HG03469 (cell line): Measurements from ENCODE around the gene M6PR.

Experiments
- ATAC-seq: cut with Tn5 transposase; IDR thresholded peaks from one replicate; pipeline ENCODE4 v1.9.1; 2021; ENCODE audit warnings: mild to moderate bottlenecking, moderate library complexity, moderate number of reproducible peaks; ENCODE audit not compliant: unreplicated experiment

M6PR gene

DNA sequence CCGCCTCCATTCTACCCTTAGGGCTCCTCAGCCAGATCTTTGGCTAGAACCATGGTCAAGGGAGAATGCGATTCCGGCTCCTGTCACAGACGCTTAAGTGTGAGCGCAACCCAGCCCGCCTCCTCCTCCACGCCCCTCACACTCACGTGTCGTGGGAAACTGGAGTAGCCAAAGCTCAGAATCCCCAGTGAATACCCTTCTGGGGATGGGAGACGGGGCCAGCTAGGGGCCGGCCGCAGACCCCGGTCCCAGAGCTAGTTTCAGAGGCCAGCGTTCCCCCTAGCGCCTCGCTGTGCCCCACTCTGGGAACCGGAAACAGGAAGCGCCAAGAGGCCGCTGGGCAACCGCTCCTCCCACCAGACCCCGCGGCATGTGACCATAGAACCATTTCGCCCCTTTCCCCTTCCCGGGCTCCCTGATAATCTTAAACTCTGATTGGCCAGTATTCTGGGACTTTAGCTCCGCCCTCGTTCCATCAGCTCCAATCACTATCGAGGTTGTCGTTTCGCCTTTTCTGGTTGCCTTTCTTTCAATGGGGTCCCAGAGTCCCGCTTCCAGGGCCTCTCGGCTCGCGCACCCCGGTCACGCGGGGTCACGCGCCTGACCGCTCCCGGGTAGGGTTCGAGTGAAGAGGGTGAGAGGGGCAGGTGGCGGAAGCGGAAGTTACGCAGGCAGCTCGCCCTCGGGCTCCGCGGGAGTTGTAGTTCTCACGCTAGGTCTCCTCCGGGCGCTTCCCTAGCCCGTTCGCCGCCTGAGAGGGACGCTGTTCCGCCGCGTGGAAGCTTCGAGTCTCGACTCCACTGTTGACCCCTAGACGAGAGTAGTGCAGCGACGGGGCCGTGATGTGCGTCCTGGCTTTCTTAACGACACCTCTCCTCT lies at the start of gene M6PR:
M6PR (minus strand) TSS at position 304 of the 879 bp plus-strand sequence. CDS start 3,241 bp downstream, outside the sequence.
- peak; percentile 63 for ATAC-seq

DNA sequence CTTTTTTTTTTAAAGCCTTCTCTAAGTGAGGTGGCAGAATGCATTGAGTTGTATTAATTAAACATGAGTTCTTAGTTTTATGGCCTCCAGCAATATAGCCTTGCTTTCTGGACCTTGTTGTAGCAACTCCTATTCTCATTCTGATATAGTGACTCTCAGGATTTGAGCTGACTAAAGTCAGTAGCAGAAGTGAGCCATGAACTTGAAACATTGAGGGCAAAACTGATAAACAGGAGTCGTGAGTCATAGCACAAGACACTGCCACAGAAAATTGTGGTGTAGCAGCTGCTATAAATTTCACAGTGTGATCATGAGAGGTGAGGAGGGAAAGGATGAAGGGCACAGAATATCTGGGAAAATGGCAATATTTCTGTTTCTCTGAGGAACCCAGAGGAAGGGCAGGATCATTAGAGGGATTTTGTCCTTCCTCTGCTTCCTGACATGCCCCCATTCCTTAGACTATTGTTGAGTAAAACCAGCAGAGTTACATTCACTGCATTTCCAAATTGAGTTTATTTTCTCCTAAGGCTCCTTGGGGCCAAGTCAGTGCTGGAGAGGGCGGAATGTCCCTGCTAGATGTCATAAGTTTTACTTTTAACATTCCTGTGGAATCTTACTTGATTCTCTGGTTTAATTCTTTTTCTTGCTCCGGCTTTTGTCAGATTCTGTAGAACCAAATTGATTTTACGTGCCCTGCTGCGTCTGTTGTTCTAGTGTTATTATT lies 47.4 kb upstream of the M6PR start:
- ATAC-seq, result peak; percentile 94

DNA sequence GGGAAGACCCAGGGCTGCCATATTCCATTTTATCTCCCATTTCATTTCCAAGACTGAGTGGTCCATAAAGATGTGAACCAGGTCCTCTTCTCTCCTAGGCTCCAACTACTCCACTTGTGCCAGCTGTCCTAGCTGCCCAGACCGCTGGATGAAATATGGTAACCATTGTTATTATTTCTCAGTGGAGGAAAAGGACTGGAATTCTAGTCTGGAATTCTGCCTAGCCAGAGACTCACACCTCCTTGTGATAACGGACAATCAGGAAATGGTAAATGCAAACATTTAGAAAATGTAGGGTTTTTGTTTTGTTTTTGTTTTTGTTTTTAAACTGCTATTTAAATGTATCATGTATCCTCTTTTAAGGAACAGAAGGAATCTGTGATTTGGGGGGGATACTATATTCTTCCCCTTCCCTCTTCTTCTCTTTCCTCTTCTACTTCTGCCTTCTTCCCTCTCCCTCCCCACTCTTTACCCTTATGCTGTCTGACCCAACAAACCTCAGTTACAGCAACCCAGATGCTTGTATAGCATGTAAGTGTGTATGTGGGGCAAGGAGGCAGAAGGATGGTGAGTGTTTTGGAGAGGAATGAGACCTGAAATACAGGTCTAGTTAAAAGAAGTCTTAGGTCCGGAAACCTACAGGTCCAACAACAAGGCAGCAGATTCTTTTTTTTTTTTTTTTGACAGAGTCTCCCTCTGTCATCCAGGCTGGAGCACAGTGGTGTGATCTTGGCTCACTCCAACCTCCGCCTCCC lies 45.8 kb upstream of the M6PR start:
- ATAC-seq, result no peak

- ATAC-seq, result no peak
Measured at GRCh38 chr12:8993827-8994226, 44.4 kb upstream of the M6PR start.

- no peak for ATAC-seq
Measured at GRCh38 chr12:8991371-8992345, 42.2 kb upstream of the M6PR start.

DNA sequence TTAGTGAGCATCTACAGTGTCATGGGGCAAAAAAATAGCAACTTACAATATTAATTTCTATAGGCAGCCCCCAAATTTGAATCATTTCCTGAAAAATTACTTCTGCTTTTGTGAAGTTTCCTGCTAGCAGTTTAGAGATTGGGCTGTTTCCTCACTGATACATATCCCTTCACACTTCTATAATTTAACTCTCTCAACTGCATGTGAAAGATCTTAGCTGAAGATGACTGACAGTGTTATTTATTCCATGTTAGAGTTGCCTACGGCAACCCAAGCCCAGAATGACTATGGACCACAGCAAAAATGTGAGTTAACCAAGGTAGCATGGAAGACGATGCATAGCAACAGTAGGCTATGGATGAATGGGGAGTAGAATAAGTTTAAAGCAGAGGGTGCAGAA lies 40.0 kb upstream of the M6PR start, which contains the start of gene KLRG1:
KLRG1 (plus strand) TSS at position 134 of the 400 bp plus-strand sequence; CDS start at position 224, 90 bp downstream.
- no peak for ATAC-seq

- no peak for ATAC-seq
Measured at GRCh38 chr12:8987685-8988084, 38.2 kb upstream of the M6PR start.

DNA sequence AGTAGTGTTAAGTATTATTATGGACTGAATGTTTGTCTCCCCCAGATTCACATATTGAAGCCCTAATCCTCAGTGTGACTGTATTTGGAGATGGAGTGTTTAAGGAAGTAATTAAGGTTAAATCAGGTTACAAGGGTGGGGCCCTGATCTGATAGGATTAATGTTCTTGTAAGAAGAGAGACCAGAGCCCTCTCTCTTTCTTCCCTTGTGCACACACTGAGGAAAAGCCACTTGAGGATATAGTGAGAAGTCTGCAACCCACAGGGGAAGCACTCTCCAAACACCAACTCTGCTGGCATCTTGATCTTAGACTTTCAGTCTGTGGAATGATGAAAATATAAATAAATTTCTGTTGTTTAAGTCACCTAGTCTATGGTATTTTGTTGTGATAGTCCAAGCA lies 37.7 kb upstream of the M6PR start:
- no peak for ATAC-seq

DNA sequence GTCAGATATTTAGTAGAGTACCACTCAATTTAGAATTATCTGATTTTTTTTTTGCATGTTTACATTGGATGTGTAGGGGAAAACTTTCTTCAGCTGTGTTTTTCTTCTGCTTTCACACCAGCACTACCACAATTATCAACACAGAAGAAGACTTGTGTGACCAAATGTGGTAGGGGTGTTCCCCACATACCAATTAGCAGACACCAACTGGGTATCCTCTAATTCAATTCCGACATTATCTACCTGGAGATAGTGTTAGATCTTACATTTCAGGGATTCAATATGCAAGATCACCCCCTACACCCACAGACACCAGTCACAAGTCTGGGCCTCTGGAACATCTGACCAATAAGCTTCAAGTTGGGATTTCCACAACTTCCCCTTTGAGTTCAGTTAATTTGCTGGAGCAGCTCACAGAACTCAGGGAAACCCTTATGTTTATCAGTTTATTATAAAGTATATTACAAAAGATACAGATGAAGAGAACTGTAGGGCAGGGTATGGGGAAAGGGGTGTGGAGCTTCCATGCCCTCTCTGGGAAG lies 35.8 kb upstream of the M6PR start:
- ATAC-seq, result no peak

DNA sequence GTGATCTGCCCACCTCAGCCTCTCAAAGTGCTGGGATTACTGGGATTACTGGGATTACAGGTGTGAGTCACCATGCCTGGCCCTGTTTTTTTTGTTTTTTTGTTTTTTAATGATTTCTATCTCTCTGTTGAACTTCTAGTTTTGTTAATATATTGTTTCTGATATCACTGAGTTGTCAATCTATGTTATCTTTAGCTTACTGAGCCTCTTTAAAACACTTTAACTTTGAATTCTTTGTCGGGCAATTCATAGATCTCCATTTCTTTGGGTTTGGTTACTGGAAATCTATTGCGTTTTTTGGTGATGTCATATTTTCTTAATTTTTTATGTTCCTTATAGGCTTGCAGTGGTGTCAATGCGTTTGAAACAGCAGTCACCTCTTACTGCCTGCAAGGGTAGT lies 30.7 kb upstream of the M6PR start:
- ATAC-seq, result no peak

GRCh38 chr12:8970432-8970831 lies 21.0 kb upstream of the M6PR start:
- ATAC-seq, result no peak

DNA sequence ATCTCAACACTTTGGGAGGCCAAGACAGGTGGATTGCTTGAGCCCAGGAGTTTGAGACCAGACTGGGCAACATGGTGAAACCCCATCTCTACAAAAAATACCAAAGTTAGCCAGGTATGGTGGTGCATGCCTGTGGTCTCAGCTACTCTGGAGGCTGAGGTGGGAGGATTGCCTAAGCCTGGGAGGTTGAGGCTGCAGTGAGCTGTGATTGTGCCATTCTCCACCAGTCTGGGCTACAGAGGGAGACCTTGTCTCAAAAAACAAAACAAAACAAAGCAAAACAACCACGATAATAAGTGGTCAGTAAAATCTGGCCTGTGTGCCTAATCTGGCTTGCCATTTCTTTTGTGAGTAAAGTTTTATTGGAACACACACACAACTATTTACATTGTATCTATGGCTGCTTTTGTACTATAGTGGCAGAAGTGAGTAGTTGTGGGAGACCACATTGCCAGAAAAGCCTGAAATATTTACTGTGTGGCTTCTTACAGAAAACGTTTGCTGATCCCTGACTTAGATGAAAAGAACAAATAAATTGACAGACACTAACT lies 20.5 kb upstream of the M6PR start:
- ATAC-seq, result no peak

- no peak for ATAC-seq
Measured at GRCh38 chr12:8968761-8969160, 19.3 kb upstream of the M6PR start.

DNA sequence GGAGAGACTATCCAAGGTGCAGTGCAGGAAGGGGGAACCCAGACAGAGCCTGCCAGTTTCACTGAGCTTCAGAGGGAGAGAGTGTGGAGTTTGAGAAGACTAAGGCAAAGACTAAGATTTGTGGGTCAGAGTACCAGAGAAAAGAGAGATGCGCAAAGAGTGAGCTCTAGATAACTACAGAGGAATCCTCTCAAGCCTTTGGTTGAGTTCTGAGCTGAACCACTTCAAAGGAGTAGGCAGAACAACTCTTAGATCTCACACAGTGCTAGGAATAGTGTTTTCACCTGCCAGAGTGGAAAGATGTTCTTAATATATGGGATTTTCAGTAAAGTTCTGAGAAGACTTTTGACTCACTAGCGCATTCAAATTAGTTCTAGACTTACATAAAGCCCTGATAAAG lies 10.7 kb upstream of the M6PR start:
- no peak for ATAC-seq

- no peak for ATAC-seq
Measured at GRCh38 chr12:8958066-8958465, 8.6 kb upstream of the M6PR start.

GRCh38 chr12:8957561-8957960 lies 8.1 kb upstream of the M6PR start:
- no peak for ATAC-seq

DNA sequence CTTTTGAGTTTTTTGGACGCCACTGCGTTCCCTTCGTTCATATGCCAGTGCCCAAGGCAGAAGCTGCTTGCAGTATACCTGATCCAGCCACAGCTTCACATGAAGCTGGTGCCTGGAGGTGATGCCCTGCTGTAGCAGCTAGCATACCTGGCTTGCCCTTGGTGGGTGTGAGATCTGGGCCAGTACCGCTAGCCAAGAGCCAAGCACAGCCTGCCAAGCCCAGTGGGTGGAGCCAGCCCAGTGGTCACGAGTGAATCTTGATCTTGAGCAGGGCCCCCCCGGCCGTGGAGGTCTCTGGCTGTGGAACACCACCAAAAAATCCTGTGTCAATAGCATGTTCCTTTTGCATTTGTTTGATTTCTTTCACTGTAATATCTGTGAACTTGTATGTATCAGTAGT lies 7.3 kb upstream of the M6PR start:
- no peak for ATAC-seq

GRCh38 chr12:8956073-8956472 lies 6.6 kb upstream of the M6PR start:
- no peak for ATAC-seq

DNA sequence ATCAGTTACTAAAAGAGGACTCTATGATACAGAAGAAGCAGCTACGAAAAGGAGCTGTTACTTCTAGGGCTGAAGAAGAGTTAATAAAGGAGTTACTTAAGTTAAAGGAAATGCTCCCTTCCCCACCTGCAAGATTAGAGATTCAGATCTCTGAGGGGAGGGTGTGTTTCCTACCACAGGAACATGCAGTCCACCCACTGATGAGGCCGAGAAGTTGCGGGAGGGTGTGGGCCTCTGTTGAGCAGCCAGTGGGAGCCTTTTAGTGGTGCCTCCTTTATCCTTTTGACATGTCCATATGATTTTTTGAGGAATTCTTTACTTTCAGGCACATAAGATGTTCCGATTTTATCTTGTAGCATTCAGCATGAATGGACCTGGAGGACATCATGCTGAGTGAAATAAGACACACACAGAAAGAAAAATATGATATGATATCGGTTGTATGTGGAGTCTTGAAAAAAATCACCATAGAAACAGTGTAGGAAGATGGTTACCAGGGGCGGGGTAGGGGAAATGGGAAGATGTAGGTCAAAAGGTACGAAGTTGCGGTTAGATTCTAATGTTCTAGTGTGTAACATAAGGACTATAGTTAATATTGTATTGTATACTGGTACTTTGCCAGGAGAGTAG lies 4.4 kb upstream of the M6PR start:
- no peak for ATAC-seq
